HG03354 (cell line): ENCODE measurements around the gene GRM7.

ENCODE experiments used
- ATAC-seq: cut with Tn5 transposase; IDR thresholded peaks from one replicate; pipeline ENCODE4 v1.9.1; 2021; ENCODE audit warnings: mild to moderate bottlenecking; ENCODE audit not compliant: unreplicated experiment, poor library complexity, severe bottlenecking

GRM7 gene

GRCh38 chr3:7100136-7100535 is 239.2 kb downstream of the GRM7 start:
- ATAC-seq = no peak

- no peak for ATAC-seq
Observed at GRCh38 chr3:7106635-7107034, 245.7 kb downstream of the GRM7 start.

- ATAC-seq = no peak
Observed at GRCh38 chr3:7112523-7113056, 251.7 kb downstream of the GRM7 start.

- ATAC-seq = peak; percentile 70
Observed at GRCh38 chr3:7144697-7145308, 283.9 kb downstream of the GRM7 start.

- no peak for ATAC-seq
Observed at GRCh38 chr3:7146529-7146928, 285.6 kb downstream of the GRM7 start.

- no peak for ATAC-seq
Observed at GRCh38 chr3:7158516-7158915, 297.6 kb downstream of the GRM7 start.

- no peak for ATAC-seq
Observed at GRCh38 chr3:7160689-7161088, 299.8 kb downstream of the GRM7 start.

- no peak for ATAC-seq
Observed at GRCh38 chr3:7166460-7166859, 305.5 kb downstream of the GRM7 start.

- no peak for ATAC-seq
Observed at GRCh38 chr3:7171493-7171892, 310.6 kb downstream of the GRM7 start.

- no peak for ATAC-seq
Observed at GRCh38 chr3:7172996-7173395, 312.1 kb downstream of the GRM7 start.

GRCh38 chr3:7188551-7188950 is 327.6 kb downstream of the GRM7 start:
- ATAC-seq = no peak

GRCh38 chr3:7190095-7190494 is 329.2 kb downstream of the GRM7 start:
- peak; percentile 59 for ATAC-seq

- ATAC-seq = no peak
Observed at GRCh38 chr3:7193269-7193668, 332.4 kb downstream of the GRM7 start.

GRCh38 chr3:7194071-7194835 is 333.3 kb downstream of the GRM7 start:
- ATAC-seq = no peak

- no peak for ATAC-seq
Observed at GRCh38 chr3:7195934-7196333, 335.0 kb downstream of the GRM7 start.

GRCh38 chr3:7201784-7202183 is 340.9 kb downstream of the GRM7 start:
- no peak for ATAC-seq

- peak; percentile 47 for ATAC-seq
Observed at GRCh38 chr3:7203969-7204847, 343.3 kb downstream of the GRM7 start.

GRCh38 chr3:7204848-7205156 is 343.9 kb downstream of the GRM7 start:
- peak; percentile 50 for ATAC-seq

GRCh38 chr3:7205535-7205934 is 344.6 kb downstream of the GRM7 start:
- ATAC-seq = peak; percentile 45

- ATAC-seq = peak; percentile 69
Observed at GRCh38 chr3:7205962-7206361, 345.0 kb downstream of the GRM7 start.
